ENCODE results near the gene WAS.
"Not testable (repeated sequence)": the region's sequence is repeated elsewhere in the genome, so short reads cannot be mapped to it uniquely, and the experiment has no call there.

GRCh38 chrX:48691746-48692145 is 8.1 kb downstream of the WAS start:
- TF ChIP-seq POLR2A, CTCF (IDR thresholded peaks at IDR 0.05): not testable (repeated sequence)
